Measurements from ENCODE around the gene PXK.

- TF ChIP-seq GATA1 (IDR thresholded peaks at IDR 0.05; ENCODE audit: low read depth, low read length) (no peak), POLR2A (IDR thresholded peaks at IDR 0.05; ENCODE audit: low read length) (no peak)
Measured at GRCh38 chr3:58359621-58360020, 26.9 kb downstream of the PXK start.

Measured in erythroblast (primary cell).